Measurements from ENCODE around the gene TALDO1.

- TF ChIP-seq GATA2 (IDR thresholded peaks at IDR 0.05; ENCODE audit: low read depth, low read length) (no peak), GATA3 (IDR thresholded peaks at IDR 0.05; ENCODE audit: low read depth, low read length) (no peak)
Observed at GRCh38 chr11:786235-787083, 39.2 kb downstream of the TALDO1 start.
